ENCODE measurements around the gene CAMKK1. TPM values are rescaled to one million over a fixed set of nuclear protein-coding genes. Genes with fewer than 3 reads are reported as not detected.
A peak's percentile ranks its signal among the peaks of the same experiment; 100 is the strongest.

Gene CAMKK1
- 1 to 10 TPM; 3.8 to 6.3 TPM for total RNA-seq
- polyA plus RNA-seq (2013, experiment 1 of 2): 5.4 TPM
- polyA plus RNA-seq (2013, experiment 2 of 2): 5.2 TPM
- long read RNA-seq, experiment 1, partial matches to known transcripts: 0 of 2 reads
- long read RNA-seq, experiment 1, other reads (novel, unspliced or antisense): 2 of 2 reads
- long read RNA-seq, experiment 2, transcript CAMKK1-202 (16 exons, 3,563 nt): major isoform, 5 of 11 reads
- long read RNA-seq, experiment 2, partial matches to known transcripts: 3 of 11 reads
- long read RNA-seq, experiment 2, other reads (novel, unspliced or antisense): 3 of 11 reads
- long read RNA-seq, experiment 3, partial matches to known transcripts: 4 of 10 reads
- long read RNA-seq, experiment 3, other reads (novel, unspliced or antisense): 3 of 10 reads
- long read RNA-seq, experiment 4, partial matches to known transcripts: 1 of 1 reads
- long read RNA-seq, experiment 4, other reads (novel, unspliced or antisense): 0 of 1 reads

- Histone ChIP-seq H3K4me3 (ENCODE audit: low read length) (peak within 1 kb of the TSS; percentile 70), H3K4me1 (ENCODE audit: control insufficient read depth, insufficient read depth, low read length) (no peaks in the 10 kb centered on the region), H3K9me3 (ENCODE audit: control insufficient read depth, low read length) (no peaks in the 10 kb centered on the region), H3K36me3 (ENCODE audit: control insufficient read depth, insufficient read depth, low read length) (no peaks in the 10 kb centered on the region), H3K27me3 (ENCODE audit: control insufficient read depth, insufficient read depth, low read length, poor library complexity, severe bottlenecking) (peaks cover 24% of the 10 kb centered on the region), H3K27ac (ENCODE audit: low read depth, low read length) (no peak within 1 kb of the TSS), H3K9ac (ENCODE audit: extremely low read depth, low read length, poor library complexity, severe bottlenecking) (no peak within 1 kb of the TSS)
- DNase-seq: peak; percentile 98
- no peaks in the 10 kb centered on the region for H3K9me3 Mint-ChIP-seq
- no peaks in the 10 kb centered on the region for H3K36me3 Mint-ChIP-seq (ENCODE audit: low read depth)
- H3K27ac Mint-ChIP-seq: peak within 1 kb of the TSS; percentile 89
- peaks cover 36% of the 10 kb centered on the region for H3K27me3 Mint-ChIP-seq (ENCODE audit: insufficient read depth)
- 2 to 3% methylated on average over 24 to 74 of the region's 75 CpGs for WGBS, 2 experiments (ENCODE audit: insufficient coverage in 1 of 2, insufficient read length in 1 of 2)
- TF ChIP-seq, protein P1, sequence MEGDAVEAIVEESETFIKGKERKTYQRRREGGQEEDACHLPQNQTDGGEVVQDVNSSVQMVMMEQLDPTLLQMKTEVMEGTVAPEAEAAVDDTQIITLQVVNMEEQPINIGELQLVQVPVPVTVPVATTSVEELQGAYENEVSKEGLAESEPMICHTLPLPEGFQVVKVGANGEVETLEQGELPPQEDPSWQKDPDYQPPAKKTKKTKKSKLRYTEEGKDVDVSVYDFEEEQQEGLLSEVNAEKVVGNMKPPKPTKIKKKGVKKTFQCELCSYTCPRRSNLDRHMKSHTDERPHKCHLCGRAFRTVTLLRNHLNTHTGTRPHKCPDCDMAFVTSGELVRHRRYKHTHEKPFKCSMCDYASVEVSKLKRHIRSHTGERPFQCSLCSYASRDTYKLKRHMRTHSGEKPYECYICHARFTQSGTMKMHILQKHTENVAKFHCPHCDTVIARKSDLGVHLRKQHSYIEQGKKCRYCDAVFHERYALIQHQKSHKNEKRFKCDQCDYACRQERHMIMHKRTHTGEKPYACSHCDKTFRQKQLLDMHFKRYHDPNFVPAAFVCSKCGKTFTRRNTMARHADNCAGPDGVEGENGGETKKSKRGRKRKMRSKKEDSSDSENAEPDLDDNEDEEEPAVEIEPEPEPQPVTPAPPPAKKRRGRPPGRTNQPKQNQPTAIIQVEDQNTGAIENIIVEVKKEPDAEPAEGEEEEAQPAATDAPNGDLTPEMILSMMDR (conservative IDR thresholded peaks at IDR 0.05): peak; percentile 32
- H3K4me3 Mint-ChIP-seq: peak within 1 kb of the TSS; percentile 69
- peaks cover 20% of the 10 kb centered on the region for H3K4me1 Mint-ChIP-seq
These were observed at the start of gene CAMKK1 for GRCh38 chr17:3893003-3893719. TSS of gene CAMKK1 (minus strand) at chr17:3893053. CDS start at chr17:3885687, 7,366 bp downstream.

GRCh38 chr17:3940965-3941698 lies 48.3 kb upstream of the CAMKK1 start:
- 94 to 97% methylated on average over 33 to 48 of the region's 48 CpGs for WGBS, 2 experiments (ENCODE audit: insufficient coverage in 1 of 2, insufficient read length in 1 of 2)
- Mint-ChIP-seq H3K36me3 (ENCODE audit: low read depth) (no peaks in the 10 kb centered on the region), H3K27ac (no peak overlapping the region), H3K4me1 (no peaks in the 10 kb centered on the region), H3K27me3 (ENCODE audit: insufficient read depth) (peaks cover 21% of the 10 kb centered on the region), H3K4me3 (no peak overlapping the region), H3K9me3 (no peaks in the 10 kb centered on the region)
- no peak for DNase-seq
- Histone ChIP-seq H3K27me3 (ENCODE audit: control insufficient read depth, insufficient read depth, low read length, poor library complexity, severe bottlenecking) (peaks cover 12% of the 10 kb centered on the region), H3K9me3 (ENCODE audit: control insufficient read depth, low read length) (no peaks in the 10 kb centered on the region), H3K36me3 (ENCODE audit: control insufficient read depth, insufficient read depth, low read length) (no peaks in the 10 kb centered on the region), H3K27ac (ENCODE audit: low read depth, low read length) (no peak overlapping the region), H3K4me1 (ENCODE audit: control insufficient read depth, insufficient read depth, low read length) (no peaks in the 10 kb centered on the region), H3K9ac (ENCODE audit: extremely low read depth, low read length, poor library complexity, severe bottlenecking) (no peak overlapping the region), H3K4me3 (ENCODE audit: low read length) (no peak overlapping the region)
- TF ChIP-seq, protein P1 (conservative IDR thresholded peaks at IDR 0.05): no peak

GRCh38 chr17:3937359-3937758 lies 44.5 kb upstream of the CAMKK1 start:
- Histone ChIP-seq H3K36me3 (ENCODE audit: control insufficient read depth, insufficient read depth, low read length) (no peaks in the 10 kb centered on the region), H3K9me3 (ENCODE audit: control insufficient read depth, low read length) (no peaks in the 10 kb centered on the region), H3K27me3 (ENCODE audit: control insufficient read depth, insufficient read depth, low read length, poor library complexity, severe bottlenecking) (no peaks in the 10 kb centered on the region), H3K9ac (ENCODE audit: extremely low read depth, low read length, poor library complexity, severe bottlenecking) (no peak overlapping the region), H3K4me1 (ENCODE audit: control insufficient read depth, insufficient read depth, low read length) (no peaks in the 10 kb centered on the region), H3K27ac (ENCODE audit: low read depth, low read length) (no peak overlapping the region), H3K4me3 (ENCODE audit: low read length) (no peak overlapping the region)
- Mint-ChIP-seq H3K9me3 (no peaks in the 10 kb centered on the region), H3K27me3 (ENCODE audit: insufficient read depth) (no peaks in the 10 kb centered on the region), H3K36me3 (ENCODE audit: low read depth) (no peaks in the 10 kb centered on the region), H3K27ac (no peak overlapping the region), H3K4me1 (no peaks in the 10 kb centered on the region), H3K4me3 (no peak overlapping the region)
- 94 to 97% methylated on average over 15 to 17 of the region's 17 CpGs for WGBS, 2 experiments (ENCODE audit: insufficient coverage in 1 of 2, insufficient read length in 1 of 2)
- TF ChIP-seq, protein P1 (conservative IDR thresholded peaks at IDR 0.05): no peak
- no peak for DNase-seq
